Neural crest cell (in vitro differentiated cells): ENCODE measurements around the gene TEX48. TPM values are rescaled to one million over a fixed set of nuclear protein-coding genes. Genes with fewer than 3 reads are reported as not detected.

ENCODE experiments used
- DNase-seq: peaks from one replicate; pipeline ENCODE4 v3.0.0; 2021; ENCODE audit warnings: low read depth, mixed read lengths, low spot score
- H3K27ac Mint-ChIP-seq: one replicate; pipeline ENCODE4 v1.8.0; 2021; ENCODE audit warnings: mild to moderate bottlenecking, mixed read lengths; ENCODE audit not compliant: unreplicated experiment
- H3K27me3 Mint-ChIP-seq: 2 replicates; pipeline ENCODE4 v1.8.0; 2021; ENCODE audit warnings: low read depth, mild to moderate bottlenecking, mixed read lengths
- H3K36me3 Mint-ChIP-seq: 2 replicates; pipeline ENCODE4 v1.8.0; 2021; ENCODE audit warnings: low read depth, mild to moderate bottlenecking, mixed read lengths
- H3K4me1 Mint-ChIP-seq: 2 replicates; pipeline ENCODE4 v1.8.0; 2021; ENCODE audit warnings: mixed read lengths
- H3K4me3 Mint-ChIP-seq: one replicate; pipeline ENCODE4 v1.8.0; 2021; ENCODE audit warnings: mild to moderate bottlenecking, mixed read lengths
- H3K9me3 Mint-ChIP-seq: 2 replicates; pipeline ENCODE4 v1.8.0; 2021; ENCODE audit warnings: mixed read lengths
- CTCF ChIP-seq: fragments of 200-600 bp; sonication (generic); conservative IDR thresholded peaks from 2 replicates; pipeline ENCODE4 v1.5.0; 2021; ENCODE audit warnings: antibody characterized with exemption, mild to moderate bottlenecking
- total RNA-seq: library from RNA; stranded (reverse); gene quantifications from 2 replicates; pipeline ENCODE4 v1.2.1, GENCODE V29; 2021

Gene TEX48
- total RNA-seq, 1 donor from 2014 or later: not detected

DNA sequence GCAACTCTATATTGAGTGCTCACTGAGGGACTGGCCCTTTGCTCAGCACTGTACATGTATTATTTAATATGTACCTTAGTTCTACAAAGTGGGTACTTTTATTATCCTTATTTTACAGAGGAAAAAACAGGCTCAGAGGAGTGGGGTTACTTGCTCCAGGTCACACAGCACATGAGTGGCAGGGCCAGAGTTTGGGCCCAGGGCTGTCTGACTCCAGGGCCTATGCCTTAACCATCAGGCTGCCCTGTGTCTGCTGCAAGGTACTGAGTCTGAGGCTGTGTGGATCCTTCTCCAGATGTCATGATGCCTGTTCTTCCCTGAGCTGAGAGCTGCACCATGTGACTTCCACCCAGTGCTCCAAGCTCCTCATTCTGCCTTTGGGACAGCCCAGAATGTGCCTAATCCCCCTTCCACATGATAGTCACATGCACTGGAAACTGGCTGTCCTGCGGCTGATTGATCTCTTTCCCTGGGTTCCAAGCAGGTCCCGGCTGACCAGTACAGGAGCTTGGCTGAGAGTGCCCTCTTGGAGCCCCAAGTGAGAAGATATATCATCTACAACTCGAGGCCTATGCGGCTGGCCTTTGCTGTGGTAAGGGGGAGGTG, 55.5 kb downstream of the TEX48 start:
- H3K27me3 Mint-ChIP-seq: no peaks in the 10 kb centered on the region
- no peaks in the 10 kb centered on the region for H3K4me1 Mint-ChIP-seq
- no peak for DNase-seq
- no peak overlapping the region for H3K4me3 Mint-ChIP-seq
- no peaks in the 10 kb centered on the region for H3K9me3 Mint-ChIP-seq
- H3K27ac Mint-ChIP-seq: peak overlapping the region; percentile 71
- no peak for TF ChIP-seq CTCF
- H3K36me3 Mint-ChIP-seq: no peaks in the 10 kb centered on the region

- Mint-ChIP-seq H3K4me3 (no peak overlapping the region), H3K27me3 (no peaks in the 10 kb centered on the region), H3K27ac (no peak overlapping the region), H3K36me3 (no peaks in the 10 kb centered on the region), H3K4me1 (no peaks in the 10 kb centered on the region), H3K9me3 (no peaks in the 10 kb centered on the region)
- no peak for DNase-seq
- no peak for TF ChIP-seq CTCF
These were observed 57.3 kb downstream of the TEX48 start for GRCh38 chr9:114624677-114625076.

DNA sequence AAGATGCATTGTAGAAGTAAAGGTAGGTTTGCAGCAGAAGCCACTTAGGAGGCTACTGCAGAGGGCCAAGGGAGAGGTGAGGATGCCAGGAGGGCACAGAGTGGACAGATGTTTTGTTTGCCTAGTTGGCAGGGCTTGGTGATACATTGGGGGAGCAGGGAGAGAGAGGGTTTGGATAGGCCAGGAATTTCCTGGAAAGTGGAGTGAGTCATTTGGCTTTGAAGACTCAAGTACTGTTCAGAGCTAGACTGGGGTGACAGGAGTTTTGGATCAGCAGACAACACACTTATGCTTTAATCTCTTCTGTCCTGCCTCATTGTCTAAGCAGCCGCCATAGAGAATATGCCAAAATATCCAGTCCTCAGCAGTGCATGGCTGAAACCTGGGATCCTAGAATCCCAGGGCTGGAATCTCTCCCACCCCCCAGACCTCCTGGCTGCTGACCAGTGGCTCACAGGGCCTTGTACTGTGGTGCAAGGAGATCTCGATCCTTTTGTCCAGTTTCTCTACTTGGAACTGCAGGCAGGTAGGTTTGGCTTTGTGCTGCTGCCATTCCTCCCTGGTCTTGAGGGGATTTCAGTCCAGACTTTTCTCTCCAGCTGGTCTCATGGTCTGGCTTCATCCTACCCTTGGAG, 59.9 kb downstream of the TEX48 start:
- Mint-ChIP-seq H3K36me3 (peaks cover 3% of the 10 kb centered on the region), H3K27me3 (no peaks in the 10 kb centered on the region), H3K9me3 (no peaks in the 10 kb centered on the region), H3K4me1 (no peaks in the 10 kb centered on the region), H3K27ac (no peak overlapping the region), H3K4me3 (no peak overlapping the region)
- no peak for TF ChIP-seq CTCF
- no peak for DNase-seq

- no peaks in the 10 kb centered on the region for H3K9me3 Mint-ChIP-seq
- DNase-seq: no peak
- peaks cover 3% of the 10 kb centered on the region for H3K36me3 Mint-ChIP-seq
- TF ChIP-seq CTCF: no peak
- H3K4me3 Mint-ChIP-seq: no peak overlapping the region
- H3K4me1 Mint-ChIP-seq: no peaks in the 10 kb centered on the region
- H3K27me3 Mint-ChIP-seq: no peaks in the 10 kb centered on the region
- H3K27ac Mint-ChIP-seq: peak overlapping the region; percentile 57
These were observed 60.4 kb downstream of the TEX48 start for GRCh38 chr9:114621561-114621960.

DNA sequence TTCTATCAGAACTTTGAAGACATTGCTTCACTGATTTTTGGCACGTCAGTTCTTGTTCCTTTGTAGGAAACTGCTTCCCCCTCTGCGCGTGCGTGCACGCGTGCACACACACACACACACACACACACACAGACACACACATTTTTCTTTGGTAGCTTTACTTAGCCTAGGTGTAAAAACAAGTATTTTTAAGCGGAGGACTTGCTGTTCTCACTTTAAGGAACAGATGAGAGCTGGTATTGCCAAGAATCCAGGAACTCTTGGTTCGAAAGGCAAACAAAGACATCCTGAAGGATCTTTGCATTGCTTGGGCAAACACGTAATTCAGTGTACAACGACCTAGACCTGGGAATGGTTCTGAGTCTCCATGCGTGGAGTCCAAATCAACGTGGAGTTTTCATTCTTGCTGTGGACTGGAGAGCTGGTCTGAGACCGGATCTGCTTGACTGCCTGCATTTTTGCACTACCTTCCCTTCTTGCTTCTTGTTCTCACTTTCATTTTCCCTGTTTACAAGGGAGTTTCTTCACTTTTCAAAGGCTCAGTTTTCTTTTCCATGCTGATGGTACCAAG, 62.7 kb downstream of the TEX48 start:
- no peak overlapping the region for H3K4me3 Mint-ChIP-seq
- peak overlapping the region; percentile 81 for H3K27ac Mint-ChIP-seq

More for the DNA sequence above, 62.7 kb downstream of the TEX48 start:
- H3K9me3 Mint-ChIP-seq: no peaks in the 10 kb centered on the region
- H3K27me3 Mint-ChIP-seq: no peaks in the 10 kb centered on the region
- DNase-seq: no peak
- no peak for TF ChIP-seq CTCF
- peaks cover 3% of the 10 kb centered on the region for H3K36me3 Mint-ChIP-seq
- H3K4me1 Mint-ChIP-seq: no peaks in the 10 kb centered on the region
